PFSK-1 (cell line): ENCODE data around the gene SLC6A15.

ENCODE experiments used
- FOXP2 ChIP-seq: optimal IDR thresholded peaks from 2 replicates; pipeline ENCODE3; 2011; ENCODE audit warnings: borderline replicate concordance, control low read depth, inconsistent platforms; ENCODE audit not compliant: insufficient read depth; ENCODE audit errors: extremely low read length, extremely low read depth
- POLR2AphosphoS5 ChIP-seq: IDR thresholded peaks from 2 replicates; pipeline ENCODE4 v1.6.1; 2012; ENCODE audit warnings: low read depth, mild to moderate bottlenecking, control low read depth, low read length, moderate library complexity
- REST ChIP-seq, 2 experiments: IDR thresholded peaks; 2 replicates each; pipeline versions ENCODE4 v1.6.1 to v1.8.0; 2011 to 2012; ENCODE audit warnings: low read depth in 2 of 2, low read length in 2 of 2, control low read depth in 1 of 2, inconsistent platforms in 1 of 2, mild to moderate bottlenecking in 1 of 2, moderate library complexity in 1 of 2; ENCODE audit not compliant: insufficient read depth in 1 of 2
- SIN3A ChIP-seq: IDR thresholded peaks from 2 replicates; pipeline ENCODE4 v1.6.1; 2012; ENCODE audit warnings: mild to moderate bottlenecking, low read length, moderate library complexity, borderline replicate concordance; ENCODE audit not compliant: insufficient read depth
- TAF1 ChIP-seq: IDR thresholded peaks from 2 replicates; pipeline ENCODE4 v1.6.1; 2012; ENCODE audit warnings: low read length, control low read depth, borderline replicate concordance; ENCODE audit not compliant: insufficient read depth

The SLC6A15 gene

GRCh38 chr12:84920331-84920730 is 7.7 kb upstream of the SLC6A15 start:
- TF ChIP-seq TAF1 = no peak

- TF ChIP-seq TAF1 = no peak
- TF ChIP-seq POLR2AphosphoS5 = no peak
- no peak for TF ChIP-seq REST (IDR thresholded peaks at IDR 0.05; ENCODE audit: insufficient read depth in 1 of 2, low read depth in 2 of 2, low read length in 2 of 2)
- no peak for TF ChIP-seq FOXP2
- TF ChIP-seq SIN3A = no peak
These were observed 6.7 kb upstream of the SLC6A15 start for GRCh38 chr12:84919271-84919670.

- TF ChIP-seq REST (IDR thresholded peaks at IDR 0.05; ENCODE audit: insufficient read depth in 1 of 2, low read depth in 2 of 2, low read length in 2 of 2) = no peak
- no peak for TF ChIP-seq POLR2AphosphoS5
- no peak for TF ChIP-seq SIN3A
- no peak for TF ChIP-seq FOXP2
- no peak for TF ChIP-seq TAF1
These were observed 523 bp upstream of the SLC6A15 start for GRCh38 chr12:84913129-84913515.

- TF ChIP-seq TAF1 = peak; percentile 54; the same call in 1 of the 2 replicates
- TF ChIP-seq REST (IDR thresholded peaks at IDR 0.05; ENCODE audit: insufficient read depth in 1 of 2, low read depth in 2 of 2, low read length in 2 of 2) = peak; percentile 42 to 67; a peak in 3 of 4 replicates
- TF ChIP-seq POLR2AphosphoS5 = peak; percentile 85
- no peak for TF ChIP-seq FOXP2
- TF ChIP-seq SIN3A = peak; percentile 80; the same call in 1 of the 2 replicates
These were observed 1.1 kb downstream of the SLC6A15 start for GRCh38 chr12:84911271-84912197.

- no peak for TF ChIP-seq POLR2AphosphoS5
- no peak for TF ChIP-seq SIN3A
- TF ChIP-seq REST (IDR thresholded peaks at IDR 0.05; ENCODE audit: insufficient read depth in 1 of 2, low read depth in 2 of 2, low read length in 2 of 2) = no peak
- no peak for TF ChIP-seq FOXP2
- TF ChIP-seq TAF1 = no peak
These were observed 1.9 kb downstream of the SLC6A15 start for GRCh38 chr12:84910549-84911241.
